Body of pancreas (tissue), 4 donors: Measurements from ENCODE around the gene KMT2C. TPM values are rescaled to one million over a fixed set of nuclear protein-coding genes. Genes with fewer than 3 reads are reported as not detected.
"Not testable (repeated sequence)": the region's sequence is repeated elsewhere in the genome, so short reads cannot be mapped to it uniquely, and the experiment has no call there.

Experiments
- ATAC-seq: fragments of 150-250 bp; one replicate; pipeline ENCODE4 v1.9.1; 2016
- DNase-seq, 4 donors: peaks; one replicate each; pipeline ENCODE4 v3.0.0-alpha.2; 2019
- H3K27ac ChIP-seq, 4 donors: fragments of 200-600 bp; sonication (generic); 1 replicate in 3 of 4; 2 replicates in 1 of 4; pipeline versions ENCODE4 v1.5.1 to v1.6.1; 2016 to 2019; ENCODE audit warnings: mild to moderate bottlenecking in 1 of 4, mixed read lengths in 1 of 4, moderate library complexity in 1 of 4
- H3K27me3 ChIP-seq, 2 donors: fragments of 200-600 bp; sonication (generic); one replicate each; pipeline ENCODE4 v1.6.0; 2016; ENCODE audit warnings: mild to moderate bottlenecking in 1 of 2
- H3K36me3 ChIP-seq, 2 donors: fragments of 200-600 bp; sonication (generic); replicated peaks in 1 of 2; 2 replicates each; pipeline ENCODE4 v1.5.1; 2016; ENCODE audit warnings: low read depth in 2 of 2; ENCODE audit not compliant: insufficient read depth in 1 of 2
- H3K4me1 ChIP-seq: fragments of 200-600 bp; sonication (generic); one replicate; pipeline ENCODE4 v1.6.0; 2016
- H3K4me3 ChIP-seq, 2 donors: fragments of 200-600 bp; sonication (generic); 1 replicate in 1 of 2; 2 replicates in 1 of 2; pipeline ENCODE4 v1.5.1; 2016 to 2019
- H3K9me3 ChIP-seq, 3 donors: fragments of 200-600 bp; sonication (generic); 1 replicate in 2 of 3; 2 replicates in 1 of 3; pipeline ENCODE4 v1.5.1; 2016
- POLR2A ChIP-seq, 3 donors: fragments of 450-650 bp; IDR thresholded peaks; one replicate each; pipeline ENCODE4 v1.6.1; 2016; ENCODE audit warnings: antibody characterized with exemption in 3 of 3, mild to moderate bottlenecking in 2 of 3
- WGBS, 2 donors: methylation state at CpG; one replicate each; pipeline ENCODE4 v1.1.5; 2017; 5-methylcytosine and 5-hydroxymethylcytosine counted together
- intact Hi-C: fragments of 100-400 bp; cut with DNase I; formaldehyde crosslinking; loops from one replicate; pipeline ENCODE4 v1.15.1; 2023
- total RNA-seq, 2 donors: library from RNA; depleted of rRNA; stranded (reverse); fragments of >200 nt; gene quantifications; one replicate each; pipeline ENCODE4 v1.1.0, GENCODE V29; 2016
- TF ChIP-seq, protein P1 (sequence below), 7 experiments: fragments of 450-650 bp in 4 of 7; fragments of 200-600 bp in 3 of 7; sonication (generic) in 3 of 7; IDR thresholded peaks; one replicate each; pipeline ENCODE4 v1.5.1; 2016 to 2019; ENCODE audit warnings: antibody characterized with exemption in 7 of 7

KMT2C gene
- total RNA-seq, 2 donors from 2014 or later = 58.9 to 71.5 TPM

- Histone ChIP-seq H3K4me1 (peaks cover 65% of the 10 kb centered on the region), H3K9me3 (no peaks in the 10 kb centered on the region), H3K4me3 (no peak overlapping the region), H3K36me3 (no peaks in the 10 kb centered on the region), H3K27me3 (no peaks in the 10 kb centered on the region), H3K27ac (no peak overlapping the region)
- no peak for TF ChIP-seq POLR2A (IDR thresholded peaks at IDR 0.05)
- TF ChIP-seq, protein P1, sequence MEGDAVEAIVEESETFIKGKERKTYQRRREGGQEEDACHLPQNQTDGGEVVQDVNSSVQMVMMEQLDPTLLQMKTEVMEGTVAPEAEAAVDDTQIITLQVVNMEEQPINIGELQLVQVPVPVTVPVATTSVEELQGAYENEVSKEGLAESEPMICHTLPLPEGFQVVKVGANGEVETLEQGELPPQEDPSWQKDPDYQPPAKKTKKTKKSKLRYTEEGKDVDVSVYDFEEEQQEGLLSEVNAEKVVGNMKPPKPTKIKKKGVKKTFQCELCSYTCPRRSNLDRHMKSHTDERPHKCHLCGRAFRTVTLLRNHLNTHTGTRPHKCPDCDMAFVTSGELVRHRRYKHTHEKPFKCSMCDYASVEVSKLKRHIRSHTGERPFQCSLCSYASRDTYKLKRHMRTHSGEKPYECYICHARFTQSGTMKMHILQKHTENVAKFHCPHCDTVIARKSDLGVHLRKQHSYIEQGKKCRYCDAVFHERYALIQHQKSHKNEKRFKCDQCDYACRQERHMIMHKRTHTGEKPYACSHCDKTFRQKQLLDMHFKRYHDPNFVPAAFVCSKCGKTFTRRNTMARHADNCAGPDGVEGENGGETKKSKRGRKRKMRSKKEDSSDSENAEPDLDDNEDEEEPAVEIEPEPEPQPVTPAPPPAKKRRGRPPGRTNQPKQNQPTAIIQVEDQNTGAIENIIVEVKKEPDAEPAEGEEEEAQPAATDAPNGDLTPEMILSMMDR (IDR thresholded peaks at IDR 0.05) = no peak
- DNase-seq (no peak), ATAC-seq (no peak)
- intact Hi-C loops = no loop called here
- 59 to 67% methylated on average over 3 of the region's 3 CpGs for WGBS, 2 donors
These were observed 4.9 kb downstream of the KMT2C start for GRCh38 chr7:152430854-152431253.

DNA sequence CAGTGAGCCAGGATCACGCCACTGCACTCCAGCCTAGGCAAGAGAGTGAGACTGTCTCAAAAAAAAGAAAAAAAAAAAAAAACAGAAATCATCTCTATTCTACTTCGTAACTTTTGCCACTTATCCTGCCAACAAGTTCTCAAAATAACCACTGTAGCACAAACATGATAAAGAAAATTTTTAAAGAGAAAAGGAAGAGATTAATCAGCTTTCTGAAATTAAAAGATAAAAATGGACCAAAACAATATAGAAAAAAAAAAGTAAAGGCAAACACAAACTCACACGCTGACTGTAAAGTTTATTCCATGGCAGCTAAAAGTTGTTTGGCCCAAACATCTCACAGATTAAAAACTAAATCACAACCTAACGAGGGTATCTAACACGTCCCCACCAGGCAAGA, 5.7 kb downstream of the KMT2C start:
- H3K4me1 ChIP-seq = peaks cover 68% of the 10 kb centered on the region
- intact Hi-C loops, H3K9me3 ChIP-seq, H3K36me3 ChIP-seq, DNase-seq, H3K27ac ChIP-seq, H3K27me3 ChIP-seq, ATAC-seq, H3K4me3 ChIP-seq: not testable (repeated sequence)
- 57 to 63% methylated on average over 5 of the region's 5 CpGs for WGBS, 2 donors

DNA sequence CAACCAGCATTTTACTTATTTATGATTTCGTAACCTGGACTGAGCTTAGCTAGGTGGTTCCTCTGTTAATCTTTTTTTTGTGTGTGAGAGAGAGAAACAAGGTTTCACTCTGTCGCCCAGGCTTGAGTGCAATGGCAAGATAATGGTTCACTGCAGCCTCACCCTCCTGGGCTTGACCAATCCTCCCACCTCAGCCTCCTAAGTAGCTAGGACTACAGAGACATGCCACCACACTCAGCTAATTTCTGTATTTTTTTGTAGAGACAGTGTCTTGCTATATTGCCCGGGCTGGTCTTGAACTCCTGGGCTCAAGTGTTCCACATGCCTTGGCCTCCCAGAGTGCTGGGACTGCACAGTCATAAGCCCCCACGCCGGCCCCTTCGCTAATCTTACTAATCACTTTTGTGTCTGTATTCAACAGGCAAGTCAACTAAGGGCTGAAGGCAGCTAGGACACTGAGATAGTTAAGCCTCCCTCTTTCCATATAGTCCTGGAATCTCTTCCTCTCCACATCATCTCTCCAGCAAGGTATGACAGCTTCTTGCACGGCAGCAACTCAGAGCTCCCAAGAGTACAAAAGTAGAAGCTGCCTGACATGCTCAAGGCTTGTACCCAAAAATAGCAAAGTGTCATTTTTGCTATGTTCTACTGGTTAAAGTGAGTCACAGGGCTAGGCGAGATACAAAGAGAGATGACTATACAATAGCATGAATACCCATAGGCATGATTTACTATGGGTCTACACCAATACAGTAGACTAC, 11.3 kb downstream of the KMT2C start:
- intact Hi-C loops = no loop called here
- DNase-seq (no peak), ATAC-seq (no peak)
- TF ChIP-seq, protein P1 (IDR thresholded peaks at IDR 0.05) = no peak
- no peak for TF ChIP-seq POLR2A (IDR thresholded peaks at IDR 0.05)
- WGBS, 2 donors = 83 to 87% methylated on average over 8 of the region's 8 CpGs
- Histone ChIP-seq H3K4me3 (no peak overlapping the region), H3K36me3 (no peaks in the 10 kb centered on the region), H3K27me3 (no peaks in the 10 kb centered on the region), H3K9me3 (peaks cover 0 to 7% (median 0%) of the 10 kb centered on the region in 3 donors), H3K4me1 (peaks cover 42% of the 10 kb centered on the region), H3K27ac (no peak overlapping the region)

GRCh38 chr7:152423991-152424347, 11.8 kb downstream of the KMT2C start:
- Histone ChIP-seq H3K4me3 (no peak overlapping the region), H3K9me3 (peaks cover 0 to 7% (median 0%) of the 10 kb centered on the region in 3 donors), H3K36me3 (no peaks in the 10 kb centered on the region), H3K27ac (no peak overlapping the region), H3K27me3 (no peaks in the 10 kb centered on the region), H3K4me1 (peaks cover 37% of the 10 kb centered on the region)
- 88 to 90% methylated on average over 3 of the region's 3 CpGs for WGBS, 2 donors
- DNase-seq (no peak), ATAC-seq (no peak)
- TF ChIP-seq, protein P1 (IDR thresholded peaks at IDR 0.05) = no peak
- TF ChIP-seq POLR2A (IDR thresholded peaks at IDR 0.05) = no peak
- intact Hi-C loops = no loop called here

GRCh38 chr7:152423171-152423570, 12.6 kb downstream of the KMT2C start:
- intact Hi-C loops, H3K27me3 ChIP-seq, H3K27ac ChIP-seq, DNase-seq, H3K36me3 ChIP-seq, ATAC-seq, H3K4me3 ChIP-seq, H3K9me3 ChIP-seq: not testable (repeated sequence)
- H3K4me1 ChIP-seq = peaks cover 31% of the 10 kb centered on the region
- 96 to 100% methylated on average over 4 of the region's 4 CpGs for WGBS, 2 donors

- H3K36me3 ChIP-seq, DNase-seq, intact Hi-C loops, H3K4me3 ChIP-seq, H3K9me3 ChIP-seq, ATAC-seq, H3K27ac ChIP-seq, H3K27me3 ChIP-seq: not testable (repeated sequence)
- peaks cover 11% of the 10 kb centered on the region for H3K4me1 ChIP-seq
These were observed 14.9 kb downstream of the KMT2C start for GRCh38 chr7:152420950-152421349.
